NCI-H524 treated with DMSO at 0.1 percent for 48 hours (cell line): ENCODE measurements around the gene BEND2.

Experiments used
- DNase-seq: peaks from one replicate; lab custom pipeline; 2025; lab: John Stamatoyannopoulos, UW

BEND2 gene

GRCh38 chrX:18136816-18137215 is 83.9 kb downstream of the BEND2 start:
- no peak for DNase-seq

GRCh38 chrX:18133605-18134004 is 87.1 kb downstream of the BEND2 start:
- no peak for DNase-seq

GRCh38 chrX:18129690-18130089 is 91.0 kb downstream of the BEND2 start:
- no peak for DNase-seq

GRCh38 chrX:18126971-18127370 is 93.7 kb downstream of the BEND2 start:
- DNase-seq, result no peak

- no peak for DNase-seq
These were observed 100.8 kb downstream of the BEND2 start for GRCh38 chrX:18119856-18120255.
